H1 (cell line): ENCODE data around the gene OPA3. TPM values are rescaled to one million over a fixed set of nuclear protein-coding genes. Genes with fewer than 3 reads are reported as not detected.

Experiments used
- CTCF ChIA-PET: fragments of 300-600 bp; sonication (Branson Sonifier 250); formaldehyde crosslinking; loops from one replicate; lab custom pipeline; 2021; ENCODE audit not compliant: partially characterized antibody; lab: Charles Lee
- POLR2A ChIA-PET: fragments of 300-600 bp; sonication (Branson Sonifier 250); formaldehyde crosslinking; loops from one replicate; lab custom pipeline; 2021; ENCODE audit warnings: inconsistent platforms; ENCODE audit not compliant: partially characterized antibody; lab: Charles Lee
- DNase-seq, 2 experiments: peaks; one replicate each; pipeline versions ENCODE4 v3.0.0 to v3.0.0-alpha.2; 2010 to 2022; ENCODE audit warnings: low spot score in 2 of 2, low read depth in 1 of 2, mixed read lengths in 1 of 2
- FAIRE-seq: peaks from 2 replicates; lab custom pipeline; 2011; peaks lifted over from hg19 to GRCh38; lab: Jason Lieb, UNC
- H2AFZ ChIP-seq: 2 replicates; pipeline ENCODE4 v1.8.1; 2012; ENCODE audit warnings: low read length, inconsistent platforms
- H2AK5ac ChIP-seq: 2 replicates; pipeline ENCODE4 v1.6.1; 2013; ENCODE audit warnings: low read depth, low read length
- H2BK120ac ChIP-seq: replicated peaks from 2 replicates; pipeline ENCODE3; 2013; ENCODE audit warnings: low read depth, low read length, inconsistent platforms
- H2BK12ac ChIP-seq: 2 replicates; pipeline ENCODE4 v1.6.1; 2013; ENCODE audit warnings: low read depth, low read length
- H2BK15ac ChIP-seq: 2 replicates; pipeline ENCODE4 v1.6.1; 2013; ENCODE audit warnings: low read length
- H2BK20ac ChIP-seq: 2 replicates; pipeline ENCODE4 v1.6.1; 2013; ENCODE audit warnings: low read length
- H2BK5ac ChIP-seq: 2 replicates; pipeline ENCODE4 v1.6.1; 2013; ENCODE audit warnings: low read depth, low read length
- H3K14ac ChIP-seq: 2 replicates; pipeline ENCODE4 v1.6.1; 2013; ENCODE audit warnings: inconsistent platforms; ENCODE audit not compliant: insufficient read length
- H3K18ac ChIP-seq: 2 replicates; pipeline ENCODE4 v1.6.1; 2013; ENCODE audit warnings: low read length; ENCODE audit errors: extremely low read depth
- H3K23ac ChIP-seq: 2 replicates; pipeline ENCODE4 v1.6.1; 2013; ENCODE audit warnings: inconsistent platforms; ENCODE audit not compliant: insufficient read length
- H3K23me2 ChIP-seq: 2 replicates; pipeline ENCODE4 v1.6.1; 2013; ENCODE audit warnings: low read depth, low read length
- H3K27ac ChIP-seq: 2 replicates; pipeline ENCODE4 v1.6.1; 2011; ENCODE audit warnings: low read depth, low read length, inconsistent platforms
- H3K27me3 ChIP-seq, 4 experiments: replicated peaks in 1 of 4; 1 replicate in 1 of 4; 2 replicates in 3 of 4; pipeline versions ENCODE4 v1.6.1 to v1.8.1; 2011 to 2013; ENCODE audit warnings: low read length in 3 of 4, mild to moderate bottlenecking in 3 of 4, inconsistent platforms in 2 of 4, mixed read lengths in 2 of 4, moderate library complexity in 1 of 4; ENCODE audit not compliant: control insufficient read depth in 3 of 4, insufficient read depth in 3 of 4; ENCODE audit errors: extremely low read depth in 1 of 4
- H3K36me3 ChIP-seq, 4 experiments: 2 replicates each; pipeline versions ENCODE4 v1.6.1 to v1.8.1; 2011 to 2013; ENCODE audit warnings: mild to moderate bottlenecking in 4 of 4, low read length in 3 of 4, moderate library complexity in 2 of 4, control low read depth in 1 of 4, inconsistent platforms in 1 of 4; ENCODE audit not compliant: insufficient read depth in 4 of 4, control insufficient read depth in 2 of 4
- H3K4ac ChIP-seq: replicated peaks from 2 replicates; pipeline ENCODE3; 2013; ENCODE audit warnings: low read length, low read depth, mixed read lengths, inconsistent platforms; ENCODE audit not compliant: insufficient read length
- H3K4me1 ChIP-seq, 4 experiments: replicated peaks in 1 of 4; 1 replicate in 1 of 4; 2 replicates in 3 of 4; pipeline versions ENCODE4 v1.6.1 to v1.8.1; 2011 to 2013; ENCODE audit warnings: low read length in 3 of 4, inconsistent platforms in 2 of 4, mixed read lengths in 1 of 4; ENCODE audit not compliant: insufficient read depth in 4 of 4, control insufficient read depth in 3 of 4
- H3K4me2 ChIP-seq, 2 experiments: 2 replicates each; pipeline versions ENCODE4 v1.6.1 to v1.8.1; 2011 to 2013; ENCODE audit warnings: low read depth in 2 of 2, low read length in 2 of 2, control low read depth in 1 of 2, inconsistent platforms in 1 of 2, mild to moderate bottlenecking in 1 of 2; ENCODE audit not compliant: insufficient read depth in 1 of 2
- H3K4me3 ChIP-seq, 4 experiments: fragments of 200-600, 300-600 bp in 1 of 4; sonication (generic), shearing (Covaris generic), sonication (Bioruptor Twin) in 1 of 4; 2 replicates each; pipeline versions ENCODE4 v1.5.1 to v1.8.1; 2011 to 2016; ENCODE audit warnings: low read length in 4 of 4, low read depth in 3 of 4, control low read depth in 2 of 4, inconsistent platforms in 2 of 4, mild to moderate bottlenecking in 2 of 4, mixed read lengths in 1 of 4, moderate library complexity in 1 of 4; ENCODE audit not compliant: insufficient read depth in 2 of 4; ENCODE audit errors: extremely low read depth in 1 of 4
- H3K56ac ChIP-seq: replicated peaks from 2 replicates; pipeline ENCODE3; 2013; ENCODE audit warnings: low read depth, mild to moderate bottlenecking, mixed read lengths, low read length, inconsistent platforms; ENCODE audit not compliant: insufficient read length
- H3K79me1 ChIP-seq: 2 replicates; pipeline ENCODE4 v1.6.1; 2013; ENCODE audit warnings: low read depth, low read length, control low read depth
- H3K79me2 ChIP-seq, 2 experiments: 2 replicates each; pipeline versions ENCODE4 v1.6.1 to v1.8.1; 2012 to 2013; ENCODE audit warnings: low read length in 2 of 2, mild to moderate bottlenecking in 2 of 2, inconsistent platforms in 1 of 2; ENCODE audit not compliant: insufficient read depth in 2 of 2, control insufficient read depth in 1 of 2
- H3K9ac ChIP-seq, 4 experiments: replicated peaks in 1 of 4; 1 replicate in 1 of 4; 2 replicates in 3 of 4; pipeline versions ENCODE4 v1.6.1 to v1.8.1; 2011 to 2013; ENCODE audit warnings: low read depth in 3 of 4, low read length in 3 of 4, control low read depth in 2 of 4, mild to moderate bottlenecking in 2 of 4, moderate library complexity in 2 of 4, inconsistent platforms in 1 of 4; ENCODE audit errors: extremely low read depth in 1 of 4
- H3K9me3 ChIP-seq, 2 experiments: 2 replicates each; pipeline versions ENCODE4 v1.6.1 to v1.8.1; 2012 to 2013; ENCODE audit warnings: mild to moderate bottlenecking in 2 of 2, moderate library complexity in 2 of 2, control low read depth in 1 of 2, inconsistent platforms in 1 of 2, low read depth in 1 of 2, low read length in 1 of 2, mixed read lengths in 1 of 2; ENCODE audit not compliant: insufficient read depth in 2 of 2
- H4K20me1 ChIP-seq, 2 experiments: replicated peaks in 1 of 2; 2 replicates each; pipeline versions ENCODE3 to v1.8.1; 2011 to 2013; ENCODE audit warnings: inconsistent platforms in 2 of 2, low read length in 2 of 2, mild to moderate bottlenecking in 1 of 2; ENCODE audit not compliant: insufficient read depth in 2 of 2, control insufficient read depth in 1 of 2
- H4K5ac ChIP-seq: 2 replicates; pipeline ENCODE4 v1.6.1; 2013; ENCODE audit warnings: low read length, low read depth, mixed read lengths, inconsistent platforms; ENCODE audit not compliant: insufficient read length
- H4K8ac ChIP-seq: 2 replicates; pipeline ENCODE4 v1.8.0; 2013; ENCODE audit warnings: mild to moderate bottlenecking, moderate library complexity, low read length, inconsistent platforms; ENCODE audit not compliant: insufficient read depth; ENCODE audit errors: extremely low read depth
- H4K91ac ChIP-seq: replicated peaks from 2 replicates; pipeline ENCODE3; 2013; ENCODE audit warnings: low read length, mixed read lengths, inconsistent platforms; ENCODE audit not compliant: insufficient read length
- CTBP2 ChIP-seq: IDR thresholded peaks from 2 replicates; pipeline ENCODE4 v1.7.0; 2011; ENCODE audit warnings: borderline replicate concordance, mild to moderate bottlenecking, moderate library complexity, mixed read lengths, low read length; ENCODE audit not compliant: insufficient read depth, insufficient read length
- GABPA ChIP-seq: IDR thresholded peaks from 2 replicates; pipeline ENCODE4 v1.6.1; 2011; ENCODE audit warnings: mild to moderate bottlenecking, low read length, moderate library complexity, borderline replicate concordance; ENCODE audit not compliant: insufficient read depth
- KDM5A ChIP-seq: fragments of 200-600 bp; IDR thresholded peaks from 2 replicates; pipeline ENCODE4 v1.7.1; 2012; ENCODE audit warnings: mild to moderate bottlenecking, low read length, inconsistent platforms, mixed read lengths
- NANOG ChIP-seq: IDR thresholded peaks from 2 replicates; pipeline ENCODE4 v1.6.1; 2011; ENCODE audit warnings: low read length, low read depth, mild to moderate bottlenecking, inconsistent platforms; ENCODE audit not compliant: insufficient read depth, poor library complexity, severe bottlenecking
- RXRA ChIP-seq: IDR thresholded peaks from 2 replicates; pipeline ENCODE4 v1.6.1; 2011; ENCODE audit warnings: low read depth, mild to moderate bottlenecking, low read length, moderate library complexity; ENCODE audit not compliant: insufficient read depth
- TBP ChIP-seq: IDR thresholded peaks from 2 replicates; pipeline ENCODE4 v1.6.1; 2011; ENCODE audit warnings: low read depth, low read length, improper control_type of control experiment
- WGBS, 2 experiments: shearing (Covaris generic) in 1 of 2; methylation state at CpG; one replicate each; pipeline versions ENCODE4 v1.1.6 to v1.1.7; 2013 to 2015; ENCODE audit warnings: low lambda C conversion rate in 2 of 2, mixed read lengths in 2 of 2, inconsistent platforms in 1 of 2, low coverage in 1 of 2, missing lambda C conversion rate in 1 of 2; ENCODE audit not compliant: insufficient replicate concordance in 2 of 2, insufficient coverage in 1 of 2, insufficient read length in 1 of 2; ENCODE audit errors: extremely low coverage in 1 of 2, missing lambda C conversion rate in 1 of 2; 5-methylcytosine and 5-hydroxymethylcytosine counted together
- polyA plus RNA-seq, 7 experiments: library from polyadenylated mRNA; depleted of rRNA in 3 of 7; stranded (reverse) in 5 of 7; unstranded in 2 of 7; fragments of >200 nt in 5 of 7; fragments of 200-250 nt in 2 of 7; gene quantifications; 1 replicate in 5 of 7; 2 replicates in 1 of 7; 4 replicates in 1 of 7; pipeline versions ENCODE4 v1.2.1 to v1.2.3, GENCODE V29; 2011 to 2013; ENCODE audit warnings: missing spikeins in 2 of 7, mixed read lengths in 2 of 7
- total RNA-seq: library from RNA; stranded (reverse); fragmentation: NEBNext Ultra II Directional; extraction: Animal tissue kit (Norgen Biotek cat#: 25700); gene quantifications from 2 replicates; pipeline ENCODE4 v1.2.1, GENCODE V29; 2021

The OPA3 gene
- total and polyA plus RNA-seq, 2 of the 8 experiments (the other 6 are each of a cell fraction or from before 2014, with no cell fraction given), result 12.5 to 14.5 TPM

GRCh38 chr19:45539459-45539858 lies 45.1 kb downstream of the OPA3 start:
- no peaks in the 10 kb centered on the region for H3K4me1 ChIP-seq
- no peaks in the 10 kb centered on the region for H3K9me3 ChIP-seq
- no peaks in the 10 kb centered on the region for H4K20me1 ChIP-seq
- H2BK12ac ChIP-seq, result no peak overlapping the region
- H2BK5ac ChIP-seq, result no peak overlapping the region
- ChIA-PET POLR2A (interaction anchor here (1.6 kb wide), 1 partner anchor 11 kb away, joined by 7 read pairs; no protein-coding TSS in a partner anchor), CTCF (interaction anchor here (3.9 kb wide), 1 partner anchor 9 kb away, joined by 13 read pairs; no protein-coding TSS in a partner anchor)
- no peaks in the 10 kb centered on the region for H3K27me3 ChIP-seq
- no peak overlapping the region for H3K23ac ChIP-seq
- no peak overlapping the region for H3K9ac ChIP-seq
- no peak overlapping the region for H3K18ac ChIP-seq
- H3K56ac ChIP-seq, result no peak overlapping the region
- H3K36me3 ChIP-seq, result no peaks in the 10 kb centered on the region
- no peak overlapping the region for H3K14ac ChIP-seq
- H4K8ac ChIP-seq, result no peak overlapping the region
- H3K4me2 ChIP-seq, result no peak overlapping the region
- FAIRE-seq (no peak), DNase-seq (no peak)
- H2BK120ac ChIP-seq, result no peak overlapping the region
- H3K79me1 ChIP-seq, result no peaks in the 10 kb centered on the region
- no peaks in the 10 kb centered on the region for H3K79me2 ChIP-seq
- H2AK5ac ChIP-seq, result no peak overlapping the region
- no peak overlapping the region for H2BK20ac ChIP-seq
- H3K23me2 ChIP-seq, result no peaks in the 10 kb centered on the region
- no peak overlapping the region for H3K27ac ChIP-seq
- H2BK15ac ChIP-seq, result no peak overlapping the region
- no peak overlapping the region for H4K91ac ChIP-seq
- H3K4me3 ChIP-seq, result no peak overlapping the region
- TF ChIP-seq RXRA (no peak), KDM5A (no peak), CTBP2 (no peak), NANOG (no peak), TBP (no peak), GABPA (no peak)
- no peak overlapping the region for H2AFZ ChIP-seq
- H4K5ac ChIP-seq, result no peak overlapping the region
- no peak overlapping the region for H3K4ac ChIP-seq
- WGBS, 2 experiments, result 97% methylated on average over 9 of the region's 9 CpGs; no CpG with 5 or more reads in 1 of the 2 experiments
